GM15510 (cell line): ENCODE results near the gene HOOK2.
A peak's percentile ranks its signal among the peaks of the same experiment; 100 is the strongest.

Source experiments
- POLR2A ChIP-seq: IDR thresholded peaks from 3 replicates; pipeline ENCODE4 v1.6.1; 2011; ENCODE audit warnings: borderline replicate concordance; ENCODE audit not compliant: insufficient read length; ENCODE audit errors: extremely low read depth

Gene HOOK2

GRCh38 chr19:12727745-12728433 lies 47.5 kb downstream of the HOOK2 start:
- TF ChIP-seq POLR2A: no peak

GRCh38 chr19:12726988-12727316 lies 48.4 kb downstream of the HOOK2 start:
- no peak for TF ChIP-seq POLR2A

GRCh38 chr19:12723641-12724426 lies 51.5 kb downstream of the HOOK2 start, which contains the start of gene TNPO2:
TNPO2 (minus strand) TSS chr19:12723932; CDS start chr19:12720977, 2,955 bp downstream.
- peak; percentile 61 for TF ChIP-seq POLR2A

- TF ChIP-seq POLR2A: no peak
These were observed 52.0 kb downstream of the HOOK2 start for GRCh38 chr19:12723381-12723640.

GRCh38 chr19:12722566-12723380 lies 52.6 kb downstream of the HOOK2 start:
- TF ChIP-seq POLR2A: peak; percentile 43

- TF ChIP-seq POLR2A: no peak
These were observed 53.4 kb downstream of the HOOK2 start for GRCh38 chr19:12721656-12722565.

- TF ChIP-seq POLR2A: no peak
These were observed 54.3 kb downstream of the HOOK2 start for GRCh38 chr19:12720851-12721655.

- no peak for TF ChIP-seq POLR2A
These were observed 55.1 kb downstream of the HOOK2 start for GRCh38 chr19:12720296-12720695.

GRCh38 chr19:12715929-12716328 lies 59.4 kb downstream of the HOOK2 start:
- TF ChIP-seq POLR2A: no peak

- TF ChIP-seq POLR2A: no peak
These were observed 60.2 kb downstream of the HOOK2 start for GRCh38 chr19:12715102-12715501.
